KOPT-K1 (cell line): Measurements from ENCODE around the gene CNOT1.
"Not testable (repeated sequence)": the region's sequence is repeated elsewhere in the genome, so short reads cannot be mapped to it uniquely, and the experiment has no call there.

ENCODE experiments used
- H3K27ac ChIP-seq: fragments of 200-600 bp; sonication (generic); 2 replicates; pipeline ENCODE4 v1.5.1; 2016; ENCODE audit warnings: antibody characterized with exemption, mild to moderate bottlenecking, low read depth, low read length; ENCODE audit not compliant: poor library complexity, severe bottlenecking
- H3K36me3 ChIP-seq: fragments of 200-600 bp; sonication (generic); 2 replicates; pipeline ENCODE4 v1.5.1; 2017; ENCODE audit warnings: antibody characterized with exemption, mild to moderate bottlenecking, low read length, moderate library complexity; ENCODE audit not compliant: insufficient read depth
- H3K9me3 ChIP-seq: fragments of 200-600 bp; sonication (generic); 2 replicates; pipeline ENCODE4 v1.5.1; 2017; ENCODE audit warnings: antibody characterized with exemption, low read length, mild to moderate bottlenecking; ENCODE audit not compliant: insufficient read depth, poor library complexity, severe bottlenecking

CNOT1 gene

GRCh38 chr16:58647107-58647506 lies 17.5 kb upstream of the CNOT1 start:
- H3K27ac ChIP-seq, result no peak overlapping the region
- no peaks in the 10 kb centered on the region for H3K36me3 ChIP-seq
- H3K9me3 ChIP-seq, result no peaks in the 10 kb centered on the region

DNA sequence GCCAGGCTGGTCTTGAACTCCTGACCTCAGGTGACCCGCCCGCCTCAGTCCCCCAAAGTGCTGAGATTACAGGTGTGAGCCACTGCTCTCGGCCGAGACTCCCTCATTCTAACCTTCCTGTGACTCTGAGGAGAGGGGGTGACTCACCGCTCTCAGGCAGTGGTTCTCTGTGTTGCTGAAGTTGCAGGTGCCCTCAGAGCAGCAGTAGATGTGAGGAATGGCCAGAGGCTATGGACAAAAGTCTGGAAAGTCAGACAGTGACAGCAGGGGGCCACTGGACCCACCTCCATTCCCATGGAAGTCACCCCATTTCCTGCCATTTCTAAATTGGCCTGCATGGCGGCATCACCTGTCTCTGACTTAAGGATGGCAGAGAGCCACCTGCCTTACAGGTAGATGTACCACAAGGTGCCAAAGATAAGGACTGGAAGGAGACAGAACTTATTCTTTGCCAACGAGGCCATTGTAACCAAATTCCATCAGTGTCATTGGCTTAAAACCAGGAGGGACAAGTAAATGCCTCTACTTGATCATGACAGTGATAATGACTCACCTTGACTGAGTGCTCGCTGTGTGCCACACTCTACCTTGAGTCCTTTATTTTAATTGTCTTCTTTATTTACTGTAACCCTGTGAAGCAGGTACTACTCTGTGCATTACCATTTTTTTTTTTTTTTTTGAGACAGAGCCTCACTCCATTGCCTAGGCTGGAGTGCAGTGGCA lies 15.3 kb upstream of the CNOT1 start:
- Histone ChIP-seq H3K27ac (no peak overlapping the region), H3K9me3 (no peaks in the 10 kb centered on the region), H3K36me3 (no peaks in the 10 kb centered on the region)

DNA sequence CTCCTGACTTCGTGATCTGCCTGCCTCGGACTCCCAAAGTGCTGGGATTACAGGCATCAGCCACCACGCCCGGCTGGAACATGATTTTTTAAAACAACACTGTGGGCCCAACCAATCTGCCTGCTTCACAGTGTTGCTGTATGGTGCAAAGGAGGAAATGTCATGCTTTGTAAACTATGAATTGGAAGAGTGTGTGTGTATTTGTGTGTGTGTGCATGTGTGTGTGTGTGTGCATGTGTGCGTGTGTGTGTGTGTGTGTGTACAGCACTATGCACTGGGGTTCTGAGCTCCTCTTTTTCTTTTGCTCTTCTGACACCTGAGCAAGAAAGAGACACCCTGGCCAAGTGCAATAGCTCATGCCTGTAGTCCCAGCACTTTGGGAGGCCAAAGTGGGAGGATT lies 14.5 kb upstream of the CNOT1 start:
- Histone ChIP-seq H3K9me3 (no peaks in the 10 kb centered on the region), H3K27ac (no peak overlapping the region), H3K36me3 (no peaks in the 10 kb centered on the region)

DNA sequence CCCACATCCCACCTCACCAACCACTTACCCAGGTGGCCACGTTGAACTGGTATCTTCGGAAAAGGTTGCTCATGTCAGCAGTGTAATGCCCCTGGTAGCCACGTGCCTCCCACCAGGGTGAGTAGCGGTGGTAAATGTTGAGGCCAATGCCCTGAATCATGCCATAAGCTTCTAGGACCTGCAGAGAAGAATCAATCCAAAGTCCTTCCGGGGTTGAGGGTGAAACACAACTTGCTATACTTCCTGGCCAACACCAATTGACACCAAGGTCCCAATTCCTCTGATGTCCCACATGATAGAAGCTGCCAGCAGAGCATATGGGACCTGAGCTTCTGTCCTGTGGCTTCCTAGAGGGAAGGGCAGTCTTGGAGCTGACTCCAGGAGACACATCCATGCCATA lies 11.3 kb upstream of the CNOT1 start:
- Histone ChIP-seq H3K9me3 (no peaks in the 10 kb centered on the region), H3K36me3 (no peaks in the 10 kb centered on the region)

DNA sequence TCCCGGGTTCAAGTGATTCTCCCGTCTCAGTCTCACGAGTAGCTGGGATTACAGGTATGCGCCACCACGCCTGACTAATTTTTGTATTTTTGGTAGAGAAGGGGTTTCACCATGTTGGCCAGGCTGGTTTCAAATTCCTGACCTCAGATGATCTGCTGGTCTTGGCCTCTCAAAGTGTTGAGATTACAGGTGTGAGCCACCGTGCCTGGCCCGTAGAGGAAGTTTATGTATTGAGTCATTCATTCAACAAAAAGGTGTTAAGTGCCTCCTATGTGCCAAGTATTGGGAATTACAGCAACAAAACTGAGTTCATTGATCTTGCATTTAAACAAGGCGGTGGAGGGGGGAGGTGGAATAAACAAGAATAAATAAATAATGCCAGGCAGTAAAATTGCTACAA lies 10.2 kb upstream of the CNOT1 start:
- H3K27ac ChIP-seq, result no peak overlapping the region
- H3K36me3 ChIP-seq, result no peaks in the 10 kb centered on the region
- H3K9me3 ChIP-seq, result no peaks in the 10 kb centered on the region

More for the DNA sequence above, 11.3 kb upstream of the CNOT1 start:
- no peak overlapping the region for H3K27ac ChIP-seq

DNA sequence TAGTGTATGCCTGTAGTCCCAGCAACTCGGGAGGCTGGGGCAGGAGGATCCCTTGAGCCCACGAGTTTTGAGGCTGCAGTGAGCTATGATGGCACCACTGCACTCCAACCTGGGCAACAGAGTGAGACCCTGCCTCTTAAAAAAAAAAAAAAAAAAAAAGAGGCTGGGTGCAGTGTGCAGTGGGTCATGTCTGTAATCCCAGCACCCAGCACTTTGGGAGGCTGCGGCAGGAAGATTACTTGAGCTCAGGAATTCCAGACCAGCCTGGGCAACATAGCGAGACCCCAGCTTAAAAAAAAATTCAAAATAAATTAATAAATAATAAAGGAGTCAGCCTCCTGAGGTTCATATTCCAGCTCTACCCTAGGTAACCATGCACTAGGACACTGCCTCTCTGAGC lies 9.6 kb upstream of the CNOT1 start:
- no peaks in the 10 kb centered on the region for H3K36me3 ChIP-seq
- no peaks in the 10 kb centered on the region for H3K9me3 ChIP-seq
- no peak overlapping the region for H3K27ac ChIP-seq

- H3K36me3 ChIP-seq, result no peaks in the 10 kb centered on the region
Observed at GRCh38 chr16:58638148-58639036, 8.8 kb upstream of the CNOT1 start.

DNA sequence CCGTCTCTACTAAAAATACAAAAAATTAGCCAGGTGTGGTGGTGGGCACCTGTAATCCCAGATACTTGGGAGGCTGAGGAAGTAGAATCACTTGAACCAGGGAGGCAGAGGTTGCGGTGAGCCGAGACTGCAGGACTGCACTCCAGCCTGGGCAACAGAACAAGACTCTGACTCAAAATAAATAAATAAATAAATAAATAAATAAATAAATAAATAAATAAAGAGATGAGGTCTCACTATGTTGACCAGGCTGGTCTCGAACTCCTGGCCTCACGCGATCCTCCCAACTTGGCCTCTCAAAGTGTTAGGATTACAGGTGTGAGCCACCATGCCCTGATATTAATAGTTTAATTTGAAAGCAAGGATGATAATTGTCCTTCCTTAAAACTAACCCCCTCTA lies 7.4 kb upstream of the CNOT1 start:
- H3K9me3 ChIP-seq, H3K36me3 ChIP-seq, H3K27ac ChIP-seq: not testable (repeated sequence)

More at GRCh38 chr16:58638148-58639036, 8.8 kb upstream of the CNOT1 start:
- Histone ChIP-seq H3K9me3 (no peaks in the 10 kb centered on the region), H3K27ac (no peak overlapping the region)

GRCh38 chr16:58636466-58636865 lies 6.8 kb upstream of the CNOT1 start:
- no peak overlapping the region for H3K27ac ChIP-seq
- no peaks in the 10 kb centered on the region for H3K36me3 ChIP-seq

GRCh38 chr16:58635502-58635901 lies 5.9 kb upstream of the CNOT1 start:
- Histone ChIP-seq H3K27ac (no peak overlapping the region), H3K36me3 (no peaks in the 10 kb centered on the region), H3K9me3 (no peaks in the 10 kb centered on the region)

More at GRCh38 chr16:58636466-58636865, 6.8 kb upstream of the CNOT1 start:
- H3K9me3 ChIP-seq, result no peaks in the 10 kb centered on the region

DNA sequence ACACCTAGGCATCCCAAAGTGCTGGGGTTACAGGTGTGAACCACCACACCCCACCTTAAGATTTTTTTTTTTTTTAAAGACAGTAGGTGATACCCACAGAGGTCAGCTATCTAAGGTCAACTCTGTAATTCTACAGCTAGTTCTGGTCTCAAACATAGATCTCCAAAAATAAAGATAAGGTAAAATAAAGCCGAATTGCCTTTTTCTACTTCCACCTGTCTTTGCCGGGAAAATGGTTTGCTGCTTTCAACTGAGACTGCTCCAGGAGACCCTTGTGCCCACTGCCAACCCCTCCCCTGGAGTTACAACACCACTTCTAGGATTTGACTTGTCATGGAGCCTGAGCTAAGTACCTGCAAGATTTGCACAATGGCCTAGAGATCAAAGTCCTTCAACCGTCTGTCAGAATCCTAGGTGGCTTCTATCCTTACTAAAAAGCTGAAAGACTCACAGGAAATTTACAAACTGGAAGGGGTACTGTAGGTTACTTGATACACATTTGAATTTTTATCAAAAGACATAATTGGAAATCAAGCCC lies 4.7 kb upstream of the CNOT1 start:
- Histone ChIP-seq H3K36me3 (no peaks in the 10 kb centered on the region), H3K9me3 (no peaks in the 10 kb centered on the region), H3K27ac (no peak overlapping the region)

DNA sequence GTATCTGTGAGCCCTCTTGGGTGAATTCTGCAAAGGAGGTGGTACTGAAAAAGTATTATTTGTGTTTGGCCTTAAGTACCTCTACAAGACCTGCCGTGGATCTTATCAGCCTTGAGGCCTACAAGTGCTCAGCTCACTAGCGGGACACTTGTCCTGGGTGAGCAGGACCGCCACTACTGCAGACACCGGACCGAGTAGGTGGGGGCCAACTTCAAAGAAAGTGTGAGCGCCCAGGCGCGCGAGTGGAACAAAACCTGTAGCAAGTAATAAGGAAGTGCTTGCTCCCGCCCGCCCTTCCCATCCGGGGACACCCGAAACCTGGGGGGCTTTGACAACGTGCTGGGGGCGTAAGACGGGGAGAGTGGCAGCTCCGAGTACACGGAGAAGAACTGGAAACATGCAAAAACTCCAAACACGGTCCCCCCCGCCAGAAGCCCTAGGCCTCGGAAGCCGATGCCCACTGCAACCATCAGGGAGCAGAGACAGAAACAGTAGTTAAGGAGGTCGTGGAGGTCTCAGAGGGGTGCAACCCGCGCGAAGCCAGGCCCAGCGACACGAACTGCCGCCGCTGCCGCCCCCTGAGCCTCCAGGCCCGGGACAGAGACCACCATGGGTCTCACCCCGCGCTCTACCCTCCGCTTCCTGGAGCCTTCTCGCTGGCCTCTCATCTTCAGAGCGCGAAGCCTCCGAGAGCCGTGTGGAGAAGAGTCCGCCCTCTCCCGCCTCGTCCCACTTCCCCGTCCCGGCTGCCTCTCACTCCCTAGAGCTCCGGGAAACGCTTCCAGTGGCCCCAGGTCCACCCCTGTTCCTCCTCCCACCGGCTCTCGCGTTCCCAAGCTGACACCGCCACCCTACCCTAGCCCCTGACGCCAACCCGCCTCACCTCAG lies 537 bp downstream of the CNOT1 start:
- Histone ChIP-seq H3K9me3 (no peaks in the 10 kb centered on the region), H3K36me3 (peaks cover 25% of the 10 kb centered on the region), H3K27ac (peak overlapping the region; percentile 87)

DNA sequence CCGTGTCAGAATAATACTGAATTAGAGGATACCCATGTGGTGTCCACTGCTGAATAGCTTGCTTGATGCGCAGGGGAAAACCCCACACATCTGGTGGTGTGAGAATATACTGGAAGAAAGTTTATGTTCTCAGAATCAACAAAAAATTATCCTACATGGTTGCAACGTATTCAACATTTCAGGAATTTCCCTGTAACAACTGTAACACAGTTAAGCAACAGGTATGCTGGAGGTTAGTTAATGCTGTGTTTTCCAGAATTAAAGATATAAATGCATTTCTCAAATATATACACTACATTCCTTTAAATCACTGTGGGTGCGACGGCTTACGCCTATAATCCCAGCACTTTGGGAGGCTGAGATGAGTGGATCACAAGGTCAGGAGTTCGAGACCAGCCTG lies 5.4 kb downstream of the CNOT1 start:
- Histone ChIP-seq H3K9me3 (no peaks in the 10 kb centered on the region), H3K36me3 (peaks cover 74% of the 10 kb centered on the region), H3K27ac (no peak overlapping the region)

DNA sequence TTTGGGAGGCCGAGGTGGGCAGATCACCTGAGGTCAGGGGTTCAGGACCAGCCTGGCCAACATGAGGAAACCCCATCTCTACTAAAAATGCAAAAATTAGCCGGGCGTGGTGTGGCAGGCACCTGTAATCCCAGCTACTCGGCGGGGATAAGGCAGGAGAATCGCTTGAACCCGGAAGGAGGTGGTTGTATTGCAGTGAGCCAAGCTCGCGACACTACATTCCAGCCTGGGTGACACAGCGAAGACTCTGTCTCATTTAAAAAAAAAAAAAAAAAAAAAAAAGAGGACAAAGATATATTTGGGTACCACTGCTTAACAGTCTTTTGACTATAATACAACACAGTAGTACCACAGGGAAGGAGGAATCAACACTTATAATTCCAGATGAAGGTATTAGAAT lies 9.2 kb downstream of the CNOT1 start:
- no peaks in the 10 kb centered on the region for H3K9me3 ChIP-seq
- peaks cover 99% of the 10 kb centered on the region for H3K36me3 ChIP-seq
- H3K27ac ChIP-seq, result no peak overlapping the region

GRCh38 chr16:58615280-58615679 lies 14.3 kb downstream of the CNOT1 start:
- Histone ChIP-seq H3K27ac (no peak overlapping the region), H3K36me3 (peaks cover 97% of the 10 kb centered on the region), H3K9me3 (no peaks in the 10 kb centered on the region)
